GM03348 (cell line): ENCODE results near the gene CLDN22.

Experiments
- DNase-seq: peaks from one replicate; pipeline ENCODE4 v3.0.0; 2012; ENCODE audit warnings: low spot score

CLDN22 gene

DNA sequence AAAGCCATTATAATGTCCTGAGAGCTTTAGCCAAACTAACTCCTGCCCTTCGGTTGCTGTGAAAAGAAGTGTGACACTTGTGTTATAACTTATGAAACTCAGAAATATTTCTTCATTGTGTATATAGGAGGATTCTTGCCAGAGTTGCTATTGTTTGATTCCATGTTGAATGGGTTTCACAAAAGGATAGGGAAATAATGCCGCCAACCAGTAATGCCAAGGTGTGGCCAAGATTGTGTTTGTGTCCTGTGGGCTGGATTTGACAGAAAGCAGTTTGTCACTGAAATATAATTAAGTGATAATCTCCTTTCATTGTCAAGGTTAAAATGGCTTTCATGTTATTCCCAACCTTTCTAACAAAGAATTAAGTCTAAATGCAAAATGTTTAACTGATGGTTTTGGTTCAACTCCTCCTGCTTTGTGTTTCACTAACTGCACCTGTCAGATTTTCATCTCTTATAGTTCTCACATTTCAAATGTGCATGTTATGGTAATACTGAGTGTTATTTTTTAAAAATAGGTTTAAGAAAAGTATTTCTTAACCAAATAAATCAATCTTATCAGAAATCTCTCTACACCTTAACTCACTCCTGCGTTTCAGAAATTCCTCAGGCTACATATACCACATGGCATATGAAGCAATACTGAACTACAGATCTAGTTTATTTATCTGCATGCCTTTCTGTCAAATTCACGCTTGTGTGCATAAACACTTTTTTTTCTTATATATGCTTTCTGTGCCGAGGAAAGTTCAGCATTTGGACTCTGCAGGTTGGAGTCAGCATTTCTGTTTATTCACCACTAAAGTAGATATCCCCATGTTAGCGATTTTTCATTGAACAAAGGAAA is at the start of gene CLDN22:
TSS of gene CLDN22 (minus strand) at position 66 of the 849 bp plus-strand sequence. CDS start at position 8, 58 bp downstream.
- no peak for DNase-seq

DNA sequence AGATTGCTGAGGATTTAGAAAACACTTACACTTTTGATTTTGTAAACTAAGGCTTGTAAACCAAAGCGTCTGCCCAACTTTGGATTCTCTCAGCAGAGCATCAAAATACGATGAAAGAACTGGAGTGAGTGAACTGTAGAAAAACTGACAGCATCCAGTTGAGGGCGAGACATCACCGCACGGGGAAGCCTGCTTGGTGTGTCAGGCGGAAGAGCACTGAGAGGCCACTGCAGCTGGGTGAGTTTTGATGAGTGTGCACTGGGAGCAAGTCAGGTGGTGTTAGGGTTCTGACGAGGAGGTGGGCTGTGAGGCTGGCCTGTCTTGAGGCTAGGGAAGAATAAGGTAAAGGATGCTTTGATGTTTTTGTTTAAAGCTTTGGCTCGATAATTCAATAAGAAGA is 49.0 kb upstream of the CLDN22 start:
- DNase-seq: no peak

DNA sequence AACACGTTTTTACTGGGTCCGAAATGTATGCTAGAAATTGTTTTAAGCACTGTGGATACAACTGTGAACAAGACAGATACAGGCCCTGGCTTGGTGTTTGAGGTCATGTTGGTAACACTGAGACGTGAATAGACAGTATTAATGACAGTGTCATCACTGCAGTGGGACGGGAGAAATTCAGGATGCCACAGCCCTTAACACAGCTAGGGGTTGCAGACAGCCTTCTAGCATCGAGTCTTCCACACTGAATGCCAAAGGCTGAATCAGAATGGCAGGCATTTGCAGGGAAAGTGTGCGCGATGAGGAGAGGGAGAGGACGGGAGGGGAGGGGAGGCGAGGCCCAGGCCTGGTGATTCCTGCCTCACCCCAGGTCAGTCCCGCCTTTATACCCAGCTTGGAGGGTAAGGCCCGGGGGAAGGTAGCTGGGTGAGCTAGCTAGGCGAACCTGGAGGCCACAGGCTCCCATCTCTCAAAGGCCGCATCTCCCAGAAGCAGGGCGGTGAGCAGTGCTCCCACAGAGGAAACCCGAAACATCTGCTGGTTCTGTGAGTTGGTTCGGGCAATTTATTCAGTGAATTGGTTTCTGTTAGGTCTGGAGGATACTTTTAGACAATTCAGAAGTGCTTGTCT is 46.2 kb upstream of the CLDN22 start:
- no peak for DNase-seq

DNA sequence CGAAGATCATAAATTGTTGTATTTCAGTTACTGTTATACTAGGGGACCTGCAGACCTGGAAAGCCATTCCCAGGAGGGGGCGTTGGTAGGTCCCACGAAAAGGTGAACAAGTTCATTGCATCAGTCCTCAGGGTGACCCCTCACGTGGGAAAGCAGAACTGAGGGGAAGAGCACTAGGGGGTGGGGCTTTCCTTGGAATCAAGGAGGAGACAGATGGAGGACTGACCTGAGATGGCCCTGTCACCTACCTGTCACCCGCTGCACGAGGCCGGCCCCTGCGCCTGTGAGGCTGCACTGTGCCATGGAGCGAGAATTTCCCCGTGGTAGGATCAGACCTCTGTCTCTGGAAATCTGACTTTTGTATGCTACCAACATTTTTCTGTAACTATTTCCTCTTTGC is 43.9 kb upstream of the CLDN22 start:
- no peak for DNase-seq

DNA sequence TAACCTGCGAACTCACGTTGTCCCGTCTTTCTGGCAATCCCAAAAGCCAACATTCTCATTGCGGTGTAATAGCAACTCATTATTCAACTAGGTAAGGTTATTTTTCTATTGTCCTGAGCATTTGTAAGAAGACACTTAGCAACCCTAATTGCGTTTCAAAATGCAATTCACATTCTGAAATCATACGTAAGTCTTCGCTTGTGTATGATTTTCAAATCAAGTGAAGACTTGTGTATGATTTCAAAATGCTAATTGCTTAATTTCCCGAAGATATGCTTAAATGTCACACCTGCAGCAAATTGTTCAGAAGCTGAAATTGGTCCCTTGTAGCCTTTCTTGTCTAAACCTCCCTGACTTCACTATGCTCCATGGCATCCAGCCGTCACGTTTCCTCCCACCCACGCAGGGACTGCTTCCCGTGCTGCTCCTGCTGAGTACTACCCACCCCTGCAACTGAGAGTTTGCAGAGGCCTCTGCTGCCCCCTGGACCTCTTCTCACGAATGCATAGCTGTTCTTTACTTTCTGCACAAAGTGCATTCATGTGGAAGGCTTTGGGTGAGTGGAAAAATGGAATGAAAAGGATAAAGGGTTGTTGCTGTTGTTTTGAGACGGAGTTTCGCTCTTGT is 43.0 kb upstream of the CLDN22 start:
- DNase-seq: peak; percentile 37

DNA sequence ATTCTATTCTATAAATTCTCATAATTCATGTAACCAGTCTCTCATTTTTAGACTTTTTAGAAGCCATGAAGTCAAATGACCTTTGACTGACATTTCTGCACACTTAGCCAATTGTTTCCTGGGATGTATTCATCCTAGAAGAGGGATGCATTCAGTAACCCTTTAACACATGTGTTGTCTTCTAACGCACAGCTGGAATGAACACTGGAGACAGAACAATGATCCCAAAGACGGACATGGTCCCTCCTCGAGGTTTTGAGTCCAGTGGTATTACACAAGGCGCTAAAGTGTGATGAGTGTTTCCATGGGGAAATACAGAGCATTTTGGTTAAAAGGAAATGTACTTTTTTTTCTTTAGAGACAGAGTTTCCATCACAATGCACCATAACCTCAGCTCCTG is 42.0 kb upstream of the CLDN22 start:
- DNase-seq: no peak

DNA sequence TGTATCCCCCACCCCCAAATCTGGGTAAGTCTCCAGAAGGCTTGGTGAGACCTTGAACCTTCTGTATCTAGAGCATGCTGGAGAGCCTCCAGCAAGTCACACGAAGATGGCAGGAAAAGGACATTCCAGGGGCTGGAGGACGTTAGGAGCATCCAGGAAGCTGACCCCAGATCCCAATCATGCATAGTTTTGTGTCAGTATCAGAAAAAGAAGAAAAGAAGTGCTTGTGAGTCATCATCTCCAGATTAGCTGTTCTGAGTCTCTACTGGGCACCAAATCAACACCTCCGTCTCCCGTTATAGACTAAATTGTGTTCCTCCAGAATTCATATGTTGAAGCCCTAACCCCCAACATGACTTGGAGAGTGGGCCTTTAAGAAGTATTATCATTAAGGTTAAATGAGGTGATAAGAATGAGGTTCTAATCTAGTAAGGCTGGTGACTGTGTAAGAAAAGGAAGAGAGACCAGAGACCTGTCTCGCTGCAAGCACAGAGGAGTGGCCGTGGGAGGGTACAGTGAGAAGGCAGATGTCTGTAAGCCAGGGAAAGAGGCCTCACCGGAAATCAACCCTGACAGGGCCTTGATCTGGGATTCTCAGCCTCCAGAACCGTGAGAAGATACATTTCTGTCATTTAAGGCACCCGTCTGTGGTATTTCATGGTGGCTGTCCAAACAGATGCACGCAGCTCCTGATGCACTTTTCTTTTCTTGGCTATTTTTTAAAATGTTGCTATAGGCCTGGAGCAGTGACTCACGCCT is 40.3 kb upstream of the CLDN22 start:
- DNase-seq: peak; percentile 70

DNA sequence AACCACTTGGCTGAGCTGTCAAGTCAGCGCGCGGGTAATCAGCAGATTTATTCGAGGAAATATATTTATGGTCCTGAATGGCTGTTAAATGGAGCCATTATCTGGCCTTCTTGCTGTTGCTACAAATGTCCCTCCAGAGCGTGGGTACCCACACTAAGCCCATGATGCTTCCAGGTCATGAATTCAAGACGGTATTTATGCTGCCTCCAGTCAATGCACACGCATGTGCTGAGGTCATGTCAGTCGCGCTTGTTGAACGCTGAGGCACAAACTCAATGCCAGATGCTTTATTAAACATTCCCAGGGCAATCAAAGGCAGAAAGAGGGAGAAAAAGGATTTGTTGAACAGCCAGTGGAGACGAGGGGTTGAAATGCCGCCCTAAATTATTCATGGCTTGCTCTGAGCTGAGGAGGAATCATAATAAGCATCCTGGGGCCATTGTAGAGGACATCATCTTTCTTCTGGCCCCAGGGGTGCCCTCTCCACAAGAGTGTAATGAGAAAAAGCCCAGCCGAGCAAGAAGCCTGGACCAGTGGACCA is 38.2 kb upstream of the CLDN22 start:
- DNase-seq: no peak

DNA sequence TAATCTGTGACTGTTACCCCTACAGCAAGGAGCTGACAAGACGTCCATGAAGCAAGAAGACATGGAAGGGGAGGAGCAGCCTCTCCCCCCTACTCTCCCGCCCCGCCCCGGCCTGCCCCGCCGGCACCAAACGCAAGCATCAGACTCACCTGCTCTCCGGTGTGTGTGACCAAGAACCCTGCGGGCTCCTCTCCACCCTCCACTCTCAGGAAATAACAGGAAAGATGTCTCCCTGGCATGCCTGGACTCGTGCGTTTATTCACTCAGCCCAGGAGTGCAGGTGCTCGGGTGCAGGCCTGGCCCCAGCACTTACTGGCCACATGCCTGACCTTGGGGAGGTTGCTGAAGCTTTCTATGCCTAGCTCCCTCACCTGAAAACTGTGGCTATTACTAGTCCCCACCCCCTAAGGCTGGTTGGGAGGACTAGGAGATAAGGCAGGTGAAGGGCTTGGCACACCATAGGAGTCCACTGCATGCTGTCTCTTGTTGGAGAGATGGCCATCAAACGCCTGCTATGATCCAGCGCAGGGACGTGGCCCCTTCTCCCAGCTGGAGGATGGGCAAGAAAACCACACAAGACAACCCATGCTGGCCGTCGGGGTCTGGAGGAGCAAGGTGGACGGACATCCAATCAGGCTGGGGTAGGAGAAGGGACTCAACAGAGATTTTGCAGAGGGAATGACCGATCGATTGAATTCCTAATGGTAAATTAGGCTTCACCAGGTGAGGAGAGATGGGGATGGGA is 37.0 kb upstream of the CLDN22 start:
- no peak for DNase-seq

DNA sequence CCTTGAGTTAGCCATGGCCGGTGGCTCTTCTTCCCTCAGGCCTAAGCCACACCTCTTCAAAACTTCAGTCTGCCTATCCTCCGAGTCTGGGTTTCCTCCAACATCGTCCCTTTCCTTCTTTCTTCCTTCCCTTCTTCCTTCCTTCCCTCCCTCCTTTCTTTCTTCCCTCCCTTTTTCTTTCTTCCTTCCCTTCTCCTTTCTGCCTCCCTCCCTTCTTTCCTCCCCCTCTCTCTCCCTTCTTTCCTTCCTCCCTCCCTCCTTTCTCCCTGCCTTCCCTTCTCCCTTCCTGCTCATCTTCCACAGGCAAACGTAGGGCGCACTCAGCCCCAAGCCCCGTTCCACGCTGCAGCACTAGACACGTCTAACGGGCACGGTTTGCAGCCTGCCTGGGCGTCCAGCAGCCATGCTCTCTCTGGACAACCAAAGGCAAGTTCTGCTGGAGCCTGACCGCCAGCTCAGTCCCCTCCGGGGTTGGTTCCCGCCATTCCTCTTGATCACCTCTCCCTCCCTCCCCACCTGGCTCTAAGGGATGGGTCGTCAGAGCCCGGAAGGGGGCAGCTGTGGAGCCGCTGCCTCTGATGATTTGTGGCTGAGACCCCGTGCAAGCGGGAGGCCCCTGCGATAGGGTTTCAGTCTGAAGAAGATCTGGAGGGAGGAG is 36.2 kb upstream of the CLDN22 start:
- DNase-seq: no peak

DNA sequence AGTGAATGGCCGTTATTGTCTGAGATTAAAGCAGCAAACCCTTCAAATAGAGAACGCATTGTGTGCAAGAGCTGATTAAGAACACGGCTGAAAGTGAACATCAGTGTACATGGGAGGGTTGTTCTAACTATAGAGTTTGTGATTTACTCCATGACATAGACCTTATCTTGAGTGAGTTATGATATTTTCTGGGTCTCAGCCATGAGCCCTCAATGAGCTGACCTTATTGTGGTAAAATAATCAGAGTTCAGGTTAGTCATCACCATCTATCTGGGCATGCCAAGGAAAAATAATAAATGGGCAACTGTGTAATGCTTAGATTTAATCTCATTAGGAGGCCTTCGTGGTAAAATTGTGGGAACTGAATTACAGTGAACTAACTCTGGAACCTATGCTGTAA is 35.3 kb upstream of the CLDN22 start:
- peak; percentile 55 for DNase-seq

DNA sequence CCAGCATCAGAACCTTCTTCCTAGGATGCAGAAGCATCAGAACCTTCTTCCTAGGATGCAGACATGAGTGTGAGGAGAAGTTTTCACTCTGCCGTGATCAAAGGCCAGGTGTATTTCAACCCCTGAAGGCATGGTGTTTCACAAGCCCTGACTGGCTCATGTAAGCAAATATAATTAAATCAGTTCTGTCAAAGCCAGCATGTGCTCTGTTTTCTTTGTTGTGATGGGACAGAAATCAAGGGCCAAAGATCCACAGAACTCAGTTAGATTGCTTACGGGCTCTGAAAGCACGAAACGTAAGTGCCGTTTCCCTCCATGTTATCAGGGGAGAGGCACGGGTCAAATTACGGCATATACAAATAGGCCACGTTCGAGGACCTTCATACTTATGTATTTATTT is 34.1 kb upstream of the CLDN22 start:
- DNase-seq: no peak

DNA sequence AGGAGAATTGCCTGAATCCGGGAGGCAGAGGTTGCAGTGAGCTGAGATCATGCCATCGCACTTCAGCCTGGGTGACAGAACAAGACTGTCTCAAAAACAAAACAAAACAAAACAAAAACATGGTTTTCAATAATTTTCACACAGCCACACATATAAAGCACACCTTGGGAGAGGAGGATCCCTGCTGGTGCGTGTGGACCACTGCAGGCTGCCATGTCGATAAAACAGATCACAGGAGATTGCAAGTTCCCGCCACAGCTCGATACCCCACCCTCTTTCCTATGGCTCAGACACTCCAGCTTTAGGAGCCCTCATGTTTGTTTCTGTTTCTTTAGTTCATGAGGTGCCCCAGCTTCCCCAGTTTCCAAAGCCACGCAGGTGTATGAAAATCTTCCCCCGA is 33.5 kb upstream of the CLDN22 start:
- no peak for DNase-seq

DNA sequence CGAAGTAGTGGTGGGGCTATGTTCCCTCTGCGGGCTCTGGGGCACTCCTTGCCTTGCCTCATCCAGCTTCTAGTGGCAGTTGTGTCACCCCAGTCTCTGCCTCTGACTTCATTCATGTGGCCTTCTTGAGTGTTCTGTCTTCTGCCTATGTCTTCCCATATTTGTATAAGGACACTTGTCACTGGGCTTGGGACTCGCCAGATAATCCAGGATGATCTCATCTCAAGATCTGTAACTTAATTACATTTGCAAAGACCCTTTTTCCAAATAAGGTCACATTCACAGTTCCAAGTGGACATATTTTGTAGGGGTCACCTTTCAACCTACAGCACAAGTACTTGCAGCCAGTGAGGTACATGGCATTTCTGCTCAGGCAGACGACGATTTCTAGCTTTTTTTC is 32.5 kb upstream of the CLDN22 start:
- DNase-seq: no peak

DNA sequence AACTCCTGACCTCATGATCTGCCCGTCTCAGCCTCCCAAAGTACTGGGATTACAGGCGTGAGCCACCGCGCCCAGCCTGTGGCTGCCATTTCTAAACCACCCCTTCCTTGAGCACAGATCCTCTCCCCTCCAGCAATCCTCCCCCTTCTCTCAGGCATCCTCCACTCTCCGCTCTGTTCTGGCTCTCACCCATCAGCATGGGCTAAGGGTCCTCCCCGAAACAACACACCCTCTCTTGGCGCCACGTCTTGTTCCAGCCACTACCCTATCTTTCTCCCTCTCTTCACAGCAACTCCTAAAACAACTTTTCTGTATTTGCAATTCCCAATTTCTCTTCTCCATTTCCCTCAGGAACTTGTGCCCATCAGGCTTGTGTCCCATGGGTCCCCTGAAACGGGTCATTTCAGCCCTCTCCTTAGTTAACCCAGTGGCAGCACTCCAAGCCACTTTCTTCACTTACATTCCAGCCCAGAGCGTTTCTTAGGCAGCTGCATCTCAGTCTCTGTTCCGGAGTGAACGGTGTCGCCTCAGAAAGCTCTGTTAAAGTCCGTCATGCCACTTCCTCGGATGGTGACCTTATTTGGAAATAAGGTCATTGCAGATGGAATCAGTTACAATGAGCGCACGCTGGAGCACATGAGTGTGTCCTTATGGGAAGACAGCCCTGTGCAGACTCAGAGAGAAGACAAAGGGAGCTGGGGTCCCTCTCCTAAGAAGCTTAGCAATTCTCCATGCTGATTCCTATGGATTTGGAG is 30.4 kb upstream of the CLDN22 start:
- DNase-seq: peak; percentile 42

DNA sequence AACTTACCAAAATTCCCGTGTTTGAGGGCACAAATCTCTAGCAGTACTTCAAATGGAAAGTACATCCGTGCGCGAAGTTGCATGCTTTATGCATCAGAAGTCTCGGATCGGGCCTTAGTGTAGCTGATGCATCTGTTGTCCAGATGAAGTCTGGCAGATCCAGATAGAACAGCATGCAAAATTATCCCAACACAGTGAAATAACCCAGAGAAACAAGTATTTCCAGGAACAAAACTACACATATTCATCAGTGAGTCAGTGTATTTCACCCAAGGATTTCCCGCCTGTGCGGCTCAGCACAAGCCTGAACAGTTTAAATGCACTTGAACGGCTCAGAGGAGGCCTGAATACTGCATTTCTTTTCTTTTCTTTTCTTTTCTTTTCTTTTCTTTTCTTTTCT is 29.6 kb upstream of the CLDN22 start:
- DNase-seq: peak; percentile 80

DNA sequence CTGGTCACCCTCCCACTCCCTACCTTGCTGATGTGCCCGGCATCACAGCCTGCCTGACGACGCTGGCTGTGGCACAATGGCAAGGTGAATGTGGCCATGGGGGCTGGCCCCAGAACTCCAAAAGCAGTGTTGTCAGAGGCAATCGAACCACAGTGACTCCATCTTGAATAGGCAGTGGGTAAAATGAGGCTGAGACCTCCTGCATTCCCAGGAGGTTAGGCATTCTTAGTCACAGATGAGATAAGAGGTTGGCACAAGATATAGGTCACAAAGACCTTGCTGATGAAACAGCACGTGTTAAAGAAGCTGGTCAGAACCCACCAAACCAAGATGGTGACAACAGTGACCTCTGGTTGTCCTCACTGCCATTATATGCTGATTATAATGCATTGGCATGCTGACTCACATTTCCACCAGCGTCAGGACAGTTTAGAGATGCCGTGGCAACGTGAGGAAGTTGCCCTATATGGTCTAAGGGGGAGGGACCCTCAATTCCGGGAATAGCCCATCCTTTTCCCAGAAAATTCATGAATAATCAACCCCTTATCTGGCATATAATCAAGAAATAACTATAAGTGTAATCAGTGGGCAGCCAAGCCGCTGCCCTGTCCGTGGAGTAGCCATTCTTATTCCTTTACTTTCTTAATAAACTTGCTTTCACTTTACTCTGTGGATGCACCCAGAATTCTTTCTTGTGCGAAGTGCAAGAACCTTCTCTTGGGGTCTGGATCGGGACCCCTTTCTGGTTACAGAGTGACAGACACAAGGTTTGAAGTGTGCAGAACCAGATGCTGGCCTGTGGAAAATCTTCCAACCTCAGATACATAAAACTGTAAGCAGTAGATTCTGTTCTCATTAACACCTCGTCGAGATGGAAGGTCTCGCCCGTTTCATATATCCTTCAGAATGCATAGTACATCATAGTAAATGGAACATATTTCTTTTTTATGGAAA is 28.9 kb upstream of the CLDN22 start:
- peak; percentile 81 for DNase-seq

DNA sequence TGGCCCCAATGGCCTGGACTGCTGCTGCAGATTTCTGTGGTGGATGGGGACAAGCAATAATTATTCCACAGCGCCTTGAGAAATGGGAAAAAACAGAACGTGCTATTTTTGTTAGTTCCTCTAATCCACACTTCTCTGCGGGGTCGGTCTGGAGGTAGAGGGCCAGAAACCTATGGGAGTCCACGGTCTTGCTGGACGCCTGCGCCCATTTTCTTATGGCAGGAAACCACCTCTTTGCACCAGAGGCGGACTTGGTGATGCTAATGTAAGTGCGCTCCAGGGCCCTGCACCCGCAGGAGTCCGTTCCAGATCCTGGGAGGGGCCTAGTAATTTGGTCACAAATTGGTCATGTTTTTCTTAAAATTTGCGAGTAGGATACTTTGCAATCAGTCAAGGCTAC is 28.1 kb upstream of the CLDN22 start:
- DNase-seq: no peak

DNA sequence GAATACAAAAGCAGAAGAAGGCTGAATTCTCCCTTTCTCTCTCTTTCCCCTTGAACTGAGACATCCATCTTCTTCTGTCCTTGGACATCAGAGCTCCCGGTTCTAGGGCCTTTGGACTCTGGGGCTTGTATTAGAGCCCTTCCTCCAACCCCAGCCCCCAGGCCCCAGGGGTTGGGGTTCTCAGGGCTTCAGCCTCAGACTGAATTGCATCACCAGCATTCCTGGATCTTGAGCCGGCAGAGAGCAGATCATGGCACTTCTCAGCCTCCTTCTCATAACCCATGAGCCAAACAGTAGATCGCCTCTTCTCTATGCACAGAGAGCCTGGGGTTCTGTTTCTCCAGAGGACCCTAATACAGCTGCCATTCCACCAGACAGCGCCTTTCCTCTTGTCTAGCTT is 27.5 kb upstream of the CLDN22 start:
- DNase-seq: peak; percentile 42
